AG09309 (cell line): ENCODE data around the gene ARHGEF12.

Source experiments
- DNase-seq: peaks from one replicate; pipeline ENCODE4 v3.0.0-alpha.2; 2010; ENCODE audit warnings: low read depth
- H3K4me3 ChIP-seq: 2 replicates; pipeline ENCODE4 v1.5.1; 2011; ENCODE audit warnings: mild to moderate bottlenecking, low read depth, low read length, moderate library complexity; ENCODE audit not compliant: control insufficient read depth
- CTCF ChIP-seq: IDR thresholded peaks from 2 replicates; pipeline ENCODE4 v1.5.1; 2011; ENCODE audit warnings: mild to moderate bottlenecking, low read depth, low read length, inconsistent platforms; ENCODE audit not compliant: insufficient read depth, control insufficient read depth; ENCODE audit errors: missing control alignments

Gene ARHGEF12

GRCh38 chr11:120350637-120351036 is 14.4 kb downstream of the ARHGEF12 start:
- no peak overlapping the region for H3K4me3 ChIP-seq
- TF ChIP-seq CTCF: no peak

GRCh38 chr11:120352405-120352804 is 16.2 kb downstream of the ARHGEF12 start:
- DNase-seq: no peak

More at GRCh38 chr11:120350637-120351036, 14.4 kb downstream of the ARHGEF12 start:
- no peak for DNase-seq

GRCh38 chr11:120354068-120354467 is 17.9 kb downstream of the ARHGEF12 start:
- no peak for TF ChIP-seq CTCF
- no peak overlapping the region for H3K4me3 ChIP-seq
- DNase-seq: no peak

More at GRCh38 chr11:120352405-120352804, 16.2 kb downstream of the ARHGEF12 start:
- no peak overlapping the region for H3K4me3 ChIP-seq
- TF ChIP-seq CTCF: no peak

- no peak for TF ChIP-seq CTCF
- no peak for DNase-seq
- no peak overlapping the region for H3K4me3 ChIP-seq
These were observed 18.6 kb downstream of the ARHGEF12 start for GRCh38 chr11:120354779-120355178.

GRCh38 chr11:120357620-120358019 is 21.4 kb downstream of the ARHGEF12 start:
- H3K4me3 ChIP-seq: no peak overlapping the region
- DNase-seq: no peak
- TF ChIP-seq CTCF: no peak

- no peak for TF ChIP-seq CTCF
- no peak overlapping the region for H3K4me3 ChIP-seq
- DNase-seq: no peak
These were observed 22.5 kb downstream of the ARHGEF12 start for GRCh38 chr11:120358729-120359128.

GRCh38 chr11:120363436-120363835 is 27.2 kb downstream of the ARHGEF12 start:
- TF ChIP-seq CTCF: no peak
- H3K4me3 ChIP-seq: no peak overlapping the region
- DNase-seq: no peak
